ENCODE measurements around the gene PGRMC2.
"Not testable (repeated sequence)": the region's sequence is repeated elsewhere in the genome, so short reads cannot be mapped to it uniquely, and the experiment has no call there.

The PGRMC2 gene

GRCh38 chr4:128265550-128265949 is 22.1 kb downstream of the PGRMC2 start:
- DNase-seq, result not testable (repeated sequence)

GRCh38 chr4:128259889-128260288 is 27.7 kb downstream of the PGRMC2 start:
- DNase-seq, result not testable (repeated sequence)

GRCh38 chr4:128258166-128258565 is 29.4 kb downstream of the PGRMC2 start:
- DNase-seq, result not testable (repeated sequence)

- DNase-seq, result no peak
These were observed 31.1 kb downstream of the PGRMC2 start for GRCh38 chr4:128256539-128256938.

GRCh38 chr4:128255906-128256305 is 31.7 kb downstream of the PGRMC2 start:
- no peak for DNase-seq

- no peak for DNase-seq
These were observed 37.6 kb downstream of the PGRMC2 start for GRCh38 chr4:128249787-128250668.

GRCh38 chr4:128247906-128248305 is 39.7 kb downstream of the PGRMC2 start:
- DNase-seq, result no peak

- not testable (repeated sequence) for DNase-seq
These were observed 42.2 kb downstream of the PGRMC2 start for GRCh38 chr4:128245391-128245790.

GRCh38 chr4:128244379-128244778 is 43.2 kb downstream of the PGRMC2 start:
- peak; percentile 32 for DNase-seq

- no peak for DNase-seq
These were observed 45.0 kb downstream of the PGRMC2 start for GRCh38 chr4:128242601-128243000.

GRCh38 chr4:128241981-128242380 is 45.6 kb downstream of the PGRMC2 start:
- no peak for DNase-seq

GRCh38 chr4:128241425-128241913 is 46.1 kb downstream of the PGRMC2 start:
- peak; percentile 98 for DNase-seq

- no peak for DNase-seq
These were observed 46.6 kb downstream of the PGRMC2 start for GRCh38 chr4:128241019-128241418.

GRCh38 chr4:128234836-128235235 is 52.8 kb downstream of the PGRMC2 start:
- no peak for DNase-seq

GRCh38 chr4:128232719-128233118 is 54.9 kb downstream of the PGRMC2 start:
- peak; percentile 23 for DNase-seq

GRCh38 chr4:128228845-128229795 is 58.5 kb downstream of the PGRMC2 start:
- DNase-seq, result peak; percentile 73

GRCh38 chr4:128227991-128228571 is 59.5 kb downstream of the PGRMC2 start:
- DNase-seq, result peak; percentile 37

- DNase-seq, result peak; percentile 99
These were observed 62.5 kb downstream of the PGRMC2 start for GRCh38 chr4:128225148-128225547.

- DNase-seq, result no peak
These were observed 66.0 kb downstream of the PGRMC2 start for GRCh38 chr4:128221586-128221985.

GRCh38 chr4:128220286-128221235 is 67.1 kb downstream of the PGRMC2 start:
- peak; percentile 84 for DNase-seq
